HG02973 (cell line): ENCODE data around the gene SH3D19.
"Not testable (repeated sequence)": the region's sequence is repeated elsewhere in the genome, so short reads cannot be mapped to it uniquely, and the experiment has no call there.

Source experiments
- ATAC-seq: cut with Tn5 transposase; IDR thresholded peaks from one replicate; pipeline ENCODE4 v1.9.1; 2021; ENCODE audit warnings: moderate library complexity; ENCODE audit not compliant: unreplicated experiment

The SH3D19 gene

DNA sequence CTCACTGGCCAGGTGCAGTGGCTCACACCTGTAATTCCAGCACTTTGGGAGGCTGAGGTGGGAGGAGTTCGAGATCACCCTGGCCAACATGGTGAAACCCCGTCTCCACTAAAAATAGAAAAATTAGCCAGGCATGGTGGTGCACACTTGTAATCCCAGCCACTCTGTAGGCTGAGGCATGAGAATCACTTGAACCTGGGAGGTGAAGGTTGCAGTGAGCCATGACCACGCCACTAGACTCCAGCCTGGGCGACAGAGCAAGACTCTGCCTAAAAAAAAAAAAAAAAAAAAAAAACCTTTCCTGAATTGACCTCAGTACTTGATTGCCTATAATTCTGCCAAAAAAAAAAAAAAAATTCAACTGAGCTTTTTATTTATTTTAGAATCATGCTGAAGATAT lies 3.2 kb downstream of the SH3D19 start:
- not testable (repeated sequence) for ATAC-seq

DNA sequence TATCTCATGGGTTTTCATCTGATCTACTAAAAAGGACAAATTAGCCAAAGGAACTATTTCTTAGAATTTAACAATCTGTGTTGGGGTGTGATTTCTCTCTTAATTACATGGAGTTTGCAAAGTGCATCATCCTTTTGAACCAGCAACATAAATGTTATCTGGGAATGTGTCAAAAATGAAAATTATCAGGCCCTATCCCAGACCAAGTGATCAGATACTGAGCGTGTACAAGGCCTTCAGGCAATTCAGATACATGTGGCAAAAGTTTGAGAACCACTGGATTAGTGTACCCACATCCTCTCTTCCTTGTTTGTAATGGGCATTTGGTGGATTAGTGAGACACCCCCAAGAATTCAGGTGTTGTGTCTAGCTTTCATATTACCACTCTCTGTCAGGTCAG lies 3.8 kb downstream of the SH3D19 start:
- no peak for ATAC-seq

GRCh38 chr4:151319490-151319889 lies 5.9 kb downstream of the SH3D19 start:
- ATAC-seq: no peak

- ATAC-seq: no peak
These were observed 6.9 kb downstream of the SH3D19 start for GRCh38 chr4:151318307-151319006.

- ATAC-seq: no peak
These were observed 8.8 kb downstream of the SH3D19 start for GRCh38 chr4:151316645-151317044.

DNA sequence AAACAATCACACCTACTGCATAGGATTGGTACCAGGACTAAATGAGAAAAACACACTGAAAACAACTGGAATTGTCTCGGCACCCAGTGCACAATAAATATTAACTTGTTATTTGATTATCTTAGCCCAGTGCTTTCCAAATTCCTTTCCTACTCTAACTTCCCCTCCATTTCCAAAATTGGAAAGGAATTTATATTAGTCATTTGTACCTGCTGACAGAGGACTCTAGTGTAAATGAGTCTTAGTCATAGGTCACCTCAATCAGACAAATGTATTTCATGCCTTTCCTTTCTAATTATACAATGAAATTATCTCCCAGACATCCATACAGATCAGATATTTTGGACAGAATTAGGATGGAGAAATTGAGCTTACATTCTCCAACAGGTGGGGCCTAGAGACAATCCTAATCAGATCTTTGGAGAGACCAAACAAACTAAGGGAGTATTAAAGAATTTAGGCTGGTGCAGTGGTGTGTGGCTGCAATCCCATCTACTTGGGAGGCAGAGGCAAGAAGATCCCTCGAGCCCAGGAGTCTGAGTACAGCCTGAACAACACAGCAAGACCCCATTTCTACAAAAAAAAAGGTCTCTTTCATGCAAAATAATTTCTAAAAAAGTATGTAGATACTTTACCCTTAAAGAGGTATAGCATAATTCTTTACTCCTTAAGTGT lies 10.1 kb downstream of the SH3D19 start:
- no peak for ATAC-seq

DNA sequence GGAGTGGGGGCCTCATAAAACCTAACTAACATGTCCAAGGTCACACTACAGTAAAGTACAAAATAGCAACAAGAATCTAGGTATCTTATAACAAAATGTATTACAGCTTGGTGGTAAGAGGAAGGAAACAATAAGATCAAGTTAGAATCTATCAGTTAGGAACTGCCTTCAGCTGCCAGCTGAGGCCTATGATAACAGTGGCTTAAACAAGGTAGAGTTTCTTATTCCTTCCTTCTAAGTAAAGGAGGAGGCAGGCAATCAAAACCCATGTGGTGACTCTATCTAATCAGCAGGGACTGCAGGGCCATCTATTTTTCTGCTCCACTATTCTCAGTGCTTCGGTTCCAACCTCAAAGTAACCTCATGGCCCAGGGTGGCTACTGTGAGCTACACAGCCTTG lies 10.9 kb downstream of the SH3D19 start:
- no peak for ATAC-seq

GRCh38 chr4:151314010-151314355 lies 11.4 kb downstream of the SH3D19 start:
- ATAC-seq: no peak

- ATAC-seq: no peak
These were observed 11.9 kb downstream of the SH3D19 start for GRCh38 chr4:151313306-151314009.

- ATAC-seq: no peak
These were observed 15.2 kb downstream of the SH3D19 start for GRCh38 chr4:151310124-151310728.

DNA sequence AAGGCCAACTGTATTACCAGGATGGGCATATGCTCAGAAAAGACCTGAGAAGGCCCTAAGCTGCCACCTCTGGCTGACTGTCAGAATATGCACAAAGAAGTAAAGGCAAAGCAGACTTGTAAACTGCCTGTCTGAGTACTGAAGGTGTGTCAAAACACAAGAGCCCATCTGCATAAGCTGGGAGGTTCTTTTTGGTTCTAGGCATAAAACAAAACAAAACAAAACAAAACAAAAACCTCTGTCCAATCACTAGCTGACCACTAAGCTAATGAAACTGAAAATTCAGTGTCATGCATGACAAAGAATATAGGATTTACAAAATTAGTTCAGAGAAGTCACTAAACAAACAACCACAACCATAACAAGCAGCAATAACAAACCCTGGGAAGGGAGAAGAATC lies 20.6 kb downstream of the SH3D19 start:
- peak; percentile 82 for ATAC-seq

DNA sequence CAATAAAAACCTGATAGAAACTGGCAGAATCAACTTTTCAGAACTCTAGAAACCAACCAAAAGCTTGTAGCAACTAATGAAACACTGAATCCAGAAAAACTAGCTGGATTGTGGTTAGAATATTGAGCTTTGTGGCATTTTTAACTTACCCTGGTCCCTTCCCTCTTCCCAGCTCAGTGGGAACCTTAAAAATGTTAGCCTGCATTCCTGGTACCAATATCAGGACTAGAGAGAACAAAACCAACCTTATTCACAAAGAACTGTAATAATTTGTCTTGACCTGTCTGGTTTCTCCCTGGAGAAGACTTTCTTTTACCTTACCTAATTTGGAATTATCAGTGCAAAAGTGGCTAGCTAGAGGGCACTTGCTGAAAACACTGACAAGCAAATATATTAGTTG lies 21.2 kb downstream of the SH3D19 start:
- no peak for ATAC-seq

- ATAC-seq: no peak
These were observed 23.0 kb downstream of the SH3D19 start for GRCh38 chr4:151302432-151302831.

DNA sequence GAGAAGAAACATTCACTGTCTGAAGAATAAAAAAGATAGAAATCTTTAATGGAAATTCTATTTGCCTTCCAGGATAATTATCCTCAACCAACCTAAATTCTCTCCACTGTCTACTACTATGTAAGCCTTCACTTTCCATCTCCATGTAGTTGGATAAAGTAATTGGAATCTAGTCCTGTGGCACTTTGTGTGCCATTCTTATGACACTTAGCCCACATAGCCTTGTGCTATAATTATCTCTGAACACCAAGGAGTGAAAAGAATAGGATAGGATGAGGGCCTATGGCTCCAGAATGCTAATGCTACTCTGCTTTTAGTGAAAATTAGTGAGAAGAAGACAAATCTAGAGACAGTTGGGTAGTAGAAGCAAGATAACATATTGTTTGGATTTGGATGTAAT lies 28.2 kb downstream of the SH3D19 start:
- no peak for ATAC-seq

- ATAC-seq: no peak
These were observed 29.2 kb downstream of the SH3D19 start for GRCh38 chr4:151296227-151296626.

DNA sequence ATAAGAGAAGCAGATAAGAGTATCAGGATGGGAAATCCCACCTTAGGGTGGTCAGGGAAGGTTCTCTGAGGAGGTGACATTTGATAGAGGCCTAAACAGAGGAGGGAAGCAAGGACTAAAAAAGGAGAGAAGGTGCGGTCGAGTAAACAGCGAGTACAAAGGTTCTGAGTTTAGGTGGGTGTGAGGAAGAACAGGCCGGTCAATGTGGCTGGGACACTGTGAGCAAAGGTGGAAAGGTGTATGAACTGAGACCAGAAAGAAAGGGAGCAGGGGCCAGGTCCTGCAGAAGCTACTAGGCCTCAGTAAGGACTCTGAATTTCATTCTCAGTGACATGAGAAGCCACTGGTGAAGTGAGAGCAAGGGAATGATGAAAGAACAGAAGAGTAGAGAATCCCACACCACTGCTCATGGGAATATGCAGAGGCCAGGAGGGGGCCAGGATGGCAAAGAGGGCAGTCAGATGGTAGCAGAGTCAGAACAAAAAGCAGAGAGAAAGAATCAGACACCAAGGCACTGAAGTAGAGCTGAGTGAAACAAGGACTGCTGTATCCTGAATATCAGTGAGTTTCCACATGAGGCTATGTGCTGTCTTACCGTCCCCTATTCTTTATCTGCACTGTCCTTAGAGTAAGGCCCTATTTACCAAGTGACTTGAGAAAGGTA lies 30.4 kb downstream of the SH3D19 start:
- no peak for ATAC-seq

- ATAC-seq: no peak
These were observed 33.4 kb downstream of the SH3D19 start for GRCh38 chr4:151292038-151292437.

DNA sequence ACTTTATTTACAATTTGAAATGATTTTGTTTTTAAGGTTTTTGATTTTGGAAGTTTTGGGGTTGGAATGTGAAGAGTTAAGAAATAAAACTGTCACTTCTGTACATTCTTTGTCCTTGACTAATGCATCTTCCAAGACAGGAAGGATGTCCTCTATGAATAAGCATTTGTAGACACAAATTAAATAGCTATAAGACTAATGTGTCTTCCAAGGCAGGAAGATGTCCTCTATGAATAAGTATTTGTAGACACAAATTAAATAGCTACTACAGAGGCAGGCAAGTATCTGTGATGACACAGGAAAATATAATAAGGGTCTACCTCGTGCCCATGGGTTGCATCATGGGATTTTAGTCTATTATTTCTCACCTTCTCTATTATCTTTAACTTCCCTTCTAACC lies 33.9 kb downstream of the SH3D19 start:
- ATAC-seq: no peak

DNA sequence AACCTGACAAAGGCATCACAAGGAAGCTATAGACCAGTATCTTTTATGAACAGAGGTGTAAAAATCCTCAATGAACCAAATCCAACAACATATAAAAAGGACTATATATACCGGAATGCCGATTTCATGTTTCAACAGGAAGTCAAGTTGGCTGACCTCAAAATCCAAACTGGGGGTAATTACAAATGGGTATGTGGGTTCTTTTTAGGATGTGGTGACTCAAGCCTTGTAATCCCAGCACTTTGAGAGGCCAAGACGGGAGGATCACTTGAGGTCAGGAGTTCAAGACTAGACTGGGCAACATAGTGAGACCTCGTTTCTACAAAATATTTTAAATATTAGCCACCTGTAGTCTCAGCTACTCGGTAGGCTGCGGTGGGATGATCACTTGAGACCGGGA lies 38.0 kb downstream of the SH3D19 start:
- ATAC-seq: no peak

DNA sequence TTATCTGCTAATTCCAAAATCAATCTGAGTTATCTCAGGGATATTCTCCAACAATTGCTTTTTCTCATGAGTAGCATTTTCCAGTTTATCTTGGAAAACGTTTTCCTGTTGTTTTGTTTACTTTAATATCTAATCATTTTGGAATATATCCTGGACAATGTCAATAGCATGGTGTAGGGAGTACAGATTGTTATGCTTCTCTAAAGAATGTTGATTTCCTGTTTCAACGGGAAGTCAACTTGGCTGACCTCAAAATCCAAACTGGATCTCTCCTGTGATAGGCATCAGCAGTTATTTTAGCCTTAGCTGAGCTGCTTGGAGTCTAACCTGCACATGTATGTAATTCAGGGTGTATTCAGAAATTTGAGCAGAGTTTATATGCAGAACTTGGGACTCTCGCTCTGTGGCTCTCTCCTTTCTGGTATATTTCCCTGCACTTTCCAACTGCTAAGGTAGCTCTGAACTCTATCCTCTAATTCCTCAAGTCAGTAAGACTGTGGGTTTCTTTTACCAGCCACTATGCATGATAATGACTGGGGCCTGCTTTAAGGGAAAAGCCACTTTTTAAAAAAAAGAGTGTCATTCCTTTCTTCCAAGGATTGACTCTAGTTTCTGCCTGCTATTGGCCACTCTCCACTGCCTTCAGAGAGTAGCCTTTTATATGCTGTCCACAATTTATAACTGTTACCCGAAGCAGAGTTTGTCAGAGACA lies 40.7 kb downstream of the SH3D19 start:
- ATAC-seq: no peak
